ENCODE data around the gene XRCC5. TPM values are rescaled to one million over a fixed set of nuclear protein-coding genes. Genes with fewer than 3 reads are reported as not detected.

The XRCC5 gene
- total RNA-seq, 1 experiment from 2014 or later, result 618 TPM

DNA sequence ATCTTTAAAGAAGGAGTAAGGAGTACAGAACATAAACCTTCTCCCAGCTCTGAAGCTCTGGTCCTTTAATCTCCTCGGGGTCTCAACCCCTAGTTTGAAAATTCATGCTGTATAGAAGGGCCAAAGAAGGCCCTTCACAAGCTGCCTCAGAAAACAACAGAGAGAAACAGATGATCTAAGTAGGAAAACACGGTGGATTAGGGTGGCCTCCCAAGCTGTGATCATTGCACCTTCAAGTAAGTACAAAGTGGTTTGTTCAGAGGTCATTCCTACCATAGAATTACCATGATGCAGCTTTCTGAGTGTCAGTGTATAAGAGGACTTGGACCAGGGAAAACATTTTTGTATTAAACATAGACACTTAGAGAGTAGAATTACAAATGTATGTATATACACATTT lies 16.5 kb upstream of the XRCC5 start:
- Histone ChIP-seq H2BK20ac (ENCODE audit: low read depth, low read length, poor library complexity, severe bottlenecking) (no peak overlapping the region), H3K4me2 (ENCODE audit: insufficient read depth, insufficient read length, low read length) (no peak overlapping the region), H3K27me3 (ENCODE audit: insufficient read depth, low read length) (no peaks in the 10 kb centered on the region), H2AFZ (ENCODE audit: low read length) (no peak overlapping the region), H2AK5ac (ENCODE audit: insufficient read length, low read length) (no peak overlapping the region), H3K56ac (ENCODE audit: insufficient read length, low read depth, low read length) (no peak overlapping the region), H3K9me3 (ENCODE audit: control insufficient read depth, low read depth, low read length) (no peaks in the 10 kb centered on the region), H3T11ph (ENCODE audit: low read length) (no peak overlapping the region), H3K23ac (ENCODE audit: insufficient read length, low read depth, low read length) (no peak overlapping the region), H4K20me1 (ENCODE audit: control insufficient read depth, insufficient read depth, insufficient read length) (no peaks in the 10 kb centered on the region), H2BK120ac (ENCODE audit: low read depth, low read length, poor library complexity, severe bottlenecking) (no peak overlapping the region), H3K79me2 (ENCODE audit: insufficient read depth, low read length) (no peaks in the 10 kb centered on the region), H3K27ac (ENCODE audit: insufficient read length, low read depth, low read length) (no peak overlapping the region), H3K79me1 (ENCODE audit: insufficient read depth, low read depth, low read length, poor library complexity, severe bottlenecking) (no peaks in the 10 kb centered on the region), H2BK15ac (ENCODE audit: low read depth, low read length) (no peak overlapping the region), H3K14ac (ENCODE audit: insufficient read depth, low read length) (no peak overlapping the region), H4K5ac (ENCODE audit: insufficient read length, low read depth, low read length) (no peak overlapping the region), H2BK5ac (ENCODE audit: insufficient read length, low read length) (no peak overlapping the region), H4K8ac (replicated peaks; ENCODE audit: insufficient read length, low read depth, low read length) (no peak overlapping the region), H2BK12ac (ENCODE audit: insufficient read length, low read depth, low read length) (no peak overlapping the region), H3K4ac (ENCODE audit: low read depth, low read length) (no peak overlapping the region), H3K9ac (ENCODE audit: extremely low read depth, insufficient read length, low read length) (no peak overlapping the region), H3K18ac (ENCODE audit: insufficient read length, low read depth, low read length) (no peak overlapping the region), H4K91ac (ENCODE audit: insufficient read length, low read depth, low read length) (no peak overlapping the region), H3K4me1 (ENCODE audit: insufficient read depth, low read length) (no peaks in the 10 kb centered on the region), H3K23me2 (ENCODE audit: insufficient read length, low read depth, low read length, poor library complexity, severe bottlenecking) (no peaks in the 10 kb centered on the region)
- Mint-ChIP-seq H3K36me3 (ENCODE audit: insufficient read depth in 1 of 3, low read depth in 3 of 3) (no peaks in the 10 kb centered on the region; a peak in 1 of 7 replicates), H3K27ac (no peak overlapping the region), H3K27me3 (ENCODE audit: low read depth) (peaks cover 4% of the 10 kb centered on the region), H3K4me1 (no peaks in the 10 kb centered on the region), H3K4me3 (no peak overlapping the region), H3K9me3 (no peaks in the 10 kb centered on the region)
- TF ChIP-seq, protein P1, sequence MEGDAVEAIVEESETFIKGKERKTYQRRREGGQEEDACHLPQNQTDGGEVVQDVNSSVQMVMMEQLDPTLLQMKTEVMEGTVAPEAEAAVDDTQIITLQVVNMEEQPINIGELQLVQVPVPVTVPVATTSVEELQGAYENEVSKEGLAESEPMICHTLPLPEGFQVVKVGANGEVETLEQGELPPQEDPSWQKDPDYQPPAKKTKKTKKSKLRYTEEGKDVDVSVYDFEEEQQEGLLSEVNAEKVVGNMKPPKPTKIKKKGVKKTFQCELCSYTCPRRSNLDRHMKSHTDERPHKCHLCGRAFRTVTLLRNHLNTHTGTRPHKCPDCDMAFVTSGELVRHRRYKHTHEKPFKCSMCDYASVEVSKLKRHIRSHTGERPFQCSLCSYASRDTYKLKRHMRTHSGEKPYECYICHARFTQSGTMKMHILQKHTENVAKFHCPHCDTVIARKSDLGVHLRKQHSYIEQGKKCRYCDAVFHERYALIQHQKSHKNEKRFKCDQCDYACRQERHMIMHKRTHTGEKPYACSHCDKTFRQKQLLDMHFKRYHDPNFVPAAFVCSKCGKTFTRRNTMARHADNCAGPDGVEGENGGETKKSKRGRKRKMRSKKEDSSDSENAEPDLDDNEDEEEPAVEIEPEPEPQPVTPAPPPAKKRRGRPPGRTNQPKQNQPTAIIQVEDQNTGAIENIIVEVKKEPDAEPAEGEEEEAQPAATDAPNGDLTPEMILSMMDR (conservative IDR thresholded peaks at IDR 0.05), result no peak
- no peak for DNase-seq
- WGBS (ENCODE audit: extremely low coverage, insufficient read length, low lambda C conversion rate), result no CpG with 5 or more reads among the region's 2 CpGs
